Sigmoid colon (tissue), 4 donors: ENCODE measurements around the gene GNAQ.

Experiments used
- POLR2A ChIP-seq, 2 donors: fragments of 450-650 bp; IDR thresholded peaks; one replicate each; pipeline ENCODE4 v1.6.1; 2016; ENCODE audit warnings: antibody characterized with exemption in 2 of 2, mild to moderate bottlenecking in 2 of 2, moderate library complexity in 2 of 2
- POLR2AphosphoS5 ChIP-seq, 4 donors: sonication (generic); formaldehyde crosslinking; IDR thresholded peaks; one replicate each; pipeline ENCODE4 v1.6.1; 2017; ENCODE audit warnings: antibody characterized with exemption in 4 of 4
- TF ChIP-seq, protein P1 (sequence below), 4 experiments: fragments of 450-650 bp in 3 of 4; fragments of 200-600 bp in 1 of 4; IDR thresholded peaks; one replicate each; pipeline ENCODE4 v1.5.1; 2016 to 2019; ENCODE audit warnings: antibody characterized with exemption in 4 of 4, mild to moderate bottlenecking in 3 of 4, moderate library complexity in 2 of 4

DNA sequence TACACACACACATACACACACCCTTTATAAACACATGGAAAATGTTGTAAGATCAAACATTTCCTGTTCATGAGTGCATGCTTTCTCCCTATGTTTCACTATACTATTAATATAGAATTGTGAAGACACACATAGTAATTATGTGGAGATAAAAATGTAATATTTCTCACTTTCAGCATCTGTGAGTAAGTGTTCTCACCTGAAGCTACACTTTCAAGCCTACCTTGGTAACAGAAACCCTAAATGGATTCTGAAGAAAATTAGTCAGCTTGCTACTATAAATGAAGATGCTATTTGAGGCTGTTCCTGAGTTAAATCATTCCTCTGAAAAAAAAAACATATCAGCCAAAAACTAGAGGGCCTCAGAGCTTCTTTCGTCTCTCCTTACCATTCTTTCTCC lies 302.4 kb downstream of the GNAQ start:
- TF ChIP-seq, protein P1, sequence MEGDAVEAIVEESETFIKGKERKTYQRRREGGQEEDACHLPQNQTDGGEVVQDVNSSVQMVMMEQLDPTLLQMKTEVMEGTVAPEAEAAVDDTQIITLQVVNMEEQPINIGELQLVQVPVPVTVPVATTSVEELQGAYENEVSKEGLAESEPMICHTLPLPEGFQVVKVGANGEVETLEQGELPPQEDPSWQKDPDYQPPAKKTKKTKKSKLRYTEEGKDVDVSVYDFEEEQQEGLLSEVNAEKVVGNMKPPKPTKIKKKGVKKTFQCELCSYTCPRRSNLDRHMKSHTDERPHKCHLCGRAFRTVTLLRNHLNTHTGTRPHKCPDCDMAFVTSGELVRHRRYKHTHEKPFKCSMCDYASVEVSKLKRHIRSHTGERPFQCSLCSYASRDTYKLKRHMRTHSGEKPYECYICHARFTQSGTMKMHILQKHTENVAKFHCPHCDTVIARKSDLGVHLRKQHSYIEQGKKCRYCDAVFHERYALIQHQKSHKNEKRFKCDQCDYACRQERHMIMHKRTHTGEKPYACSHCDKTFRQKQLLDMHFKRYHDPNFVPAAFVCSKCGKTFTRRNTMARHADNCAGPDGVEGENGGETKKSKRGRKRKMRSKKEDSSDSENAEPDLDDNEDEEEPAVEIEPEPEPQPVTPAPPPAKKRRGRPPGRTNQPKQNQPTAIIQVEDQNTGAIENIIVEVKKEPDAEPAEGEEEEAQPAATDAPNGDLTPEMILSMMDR (IDR thresholded peaks at IDR 0.05), result no peak
- TF ChIP-seq POLR2A (IDR thresholded peaks at IDR 0.05), result no peak
- TF ChIP-seq POLR2AphosphoS5 (IDR thresholded peaks at IDR 0.05), result no peak
